Mammary epithelial cell (primary cell): Measurements from ENCODE around the gene CRYGS.

ENCODE experiments used
- EZH2 ChIP-seq: IDR thresholded peaks from 2 replicates; pipeline ENCODE4 v1.6.1; 2012; ENCODE audit warnings: low read length, inconsistent platforms, borderline replicate concordance
- TF ChIP-seq, protein P1 (sequence below), 2 donors: IDR thresholded peaks in 1 of 2; conservative IDR thresholded peaks in 1 of 2; 2 replicates each; pipeline ENCODE4 v1.5.1; 2011 to 2012; ENCODE audit warnings: inconsistent platforms in 2 of 2, low read length in 2 of 2, mild to moderate bottlenecking in 2 of 2, control low read depth in 1 of 2, low read depth in 1 of 2; ENCODE audit not compliant: insufficient read depth in 1 of 2; ENCODE audit errors: extremely low read depth in 1 of 2

- TF ChIP-seq, protein P1, sequence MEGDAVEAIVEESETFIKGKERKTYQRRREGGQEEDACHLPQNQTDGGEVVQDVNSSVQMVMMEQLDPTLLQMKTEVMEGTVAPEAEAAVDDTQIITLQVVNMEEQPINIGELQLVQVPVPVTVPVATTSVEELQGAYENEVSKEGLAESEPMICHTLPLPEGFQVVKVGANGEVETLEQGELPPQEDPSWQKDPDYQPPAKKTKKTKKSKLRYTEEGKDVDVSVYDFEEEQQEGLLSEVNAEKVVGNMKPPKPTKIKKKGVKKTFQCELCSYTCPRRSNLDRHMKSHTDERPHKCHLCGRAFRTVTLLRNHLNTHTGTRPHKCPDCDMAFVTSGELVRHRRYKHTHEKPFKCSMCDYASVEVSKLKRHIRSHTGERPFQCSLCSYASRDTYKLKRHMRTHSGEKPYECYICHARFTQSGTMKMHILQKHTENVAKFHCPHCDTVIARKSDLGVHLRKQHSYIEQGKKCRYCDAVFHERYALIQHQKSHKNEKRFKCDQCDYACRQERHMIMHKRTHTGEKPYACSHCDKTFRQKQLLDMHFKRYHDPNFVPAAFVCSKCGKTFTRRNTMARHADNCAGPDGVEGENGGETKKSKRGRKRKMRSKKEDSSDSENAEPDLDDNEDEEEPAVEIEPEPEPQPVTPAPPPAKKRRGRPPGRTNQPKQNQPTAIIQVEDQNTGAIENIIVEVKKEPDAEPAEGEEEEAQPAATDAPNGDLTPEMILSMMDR (conservative IDR thresholded peaks at IDR 0.05 in 1 of 2, IDR thresholded peaks at IDR 0.05 in 1 of 2; ENCODE audit: extremely low read depth in 1 of 2, insufficient read depth in 1 of 2, low read depth in 1 of 2, low read length in 2 of 2): no peak
- TF ChIP-seq EZH2: no peak
Observed at GRCh38 chr3:186540835-186541226, 3.3 kb downstream of the CRYGS start.
